HG02678 (cell line): ENCODE results near the gene AFF3.
"Not testable (repeated sequence)": the region's sequence is repeated elsewhere in the genome, so short reads cannot be mapped to it uniquely, and the experiment has no call there.

Source experiments
- ATAC-seq: cut with Tn5 transposase; IDR thresholded peaks from one replicate; pipeline ENCODE4 v1.9.1; 2021; ENCODE audit warnings: mild to moderate bottlenecking, moderate library complexity; ENCODE audit not compliant: unreplicated experiment

The AFF3 gene

DNA sequence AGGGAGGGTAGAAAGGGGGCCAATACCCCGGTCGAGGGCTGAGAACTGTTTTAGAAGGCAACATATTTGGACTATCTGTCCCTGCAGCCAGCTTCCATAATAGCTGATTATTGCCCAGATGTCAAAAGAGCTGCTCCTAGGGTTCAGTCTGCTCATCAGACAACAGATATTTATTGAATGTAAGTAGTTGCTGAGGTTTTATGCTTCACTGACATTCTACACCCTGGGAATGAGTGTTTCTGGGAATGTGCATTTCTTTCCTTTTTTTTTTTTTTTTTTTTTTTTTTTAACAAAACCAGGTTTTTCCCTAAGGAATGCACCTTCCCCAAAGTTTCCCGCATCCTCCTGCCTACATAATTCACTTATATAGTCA lies 33.8 kb downstream of the AFF3 start:
- ATAC-seq: not testable (repeated sequence)

DNA sequence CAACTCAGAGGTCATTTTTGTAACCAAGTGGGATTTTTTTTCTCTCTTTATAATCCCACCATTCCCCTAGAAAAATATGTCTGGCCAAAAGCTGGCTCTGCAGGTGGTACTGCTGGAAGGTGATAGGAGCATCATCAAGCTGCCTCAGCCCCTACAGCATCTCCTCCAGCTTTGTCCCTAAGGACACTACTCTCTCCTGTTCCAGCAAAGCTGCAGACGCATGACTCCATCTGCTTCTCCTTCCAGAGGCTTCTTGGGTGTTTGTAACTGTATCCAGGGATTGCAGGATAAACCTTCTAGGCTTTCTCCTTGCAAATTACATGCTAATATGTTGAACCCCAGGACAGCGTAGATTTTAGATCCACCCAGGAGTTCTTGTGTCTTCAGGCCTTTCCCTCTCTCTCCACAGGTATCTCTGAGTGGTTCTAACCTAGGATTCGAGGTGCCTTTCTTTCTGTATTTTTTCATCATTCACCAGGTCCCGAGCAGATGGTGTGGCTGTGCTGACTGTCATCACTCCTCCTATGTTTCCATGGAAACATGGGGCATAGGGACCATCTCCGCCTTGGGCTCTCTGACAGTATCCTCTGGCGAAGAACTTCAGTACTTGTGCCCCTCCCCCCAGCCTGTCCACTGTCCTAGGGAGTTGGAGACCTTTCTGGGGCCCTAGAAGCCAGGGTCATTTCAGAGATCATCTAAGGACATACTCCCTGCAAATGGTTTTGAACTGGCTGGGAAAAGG lies 34.3 kb downstream of the AFF3 start:
- no peak for ATAC-seq

DNA sequence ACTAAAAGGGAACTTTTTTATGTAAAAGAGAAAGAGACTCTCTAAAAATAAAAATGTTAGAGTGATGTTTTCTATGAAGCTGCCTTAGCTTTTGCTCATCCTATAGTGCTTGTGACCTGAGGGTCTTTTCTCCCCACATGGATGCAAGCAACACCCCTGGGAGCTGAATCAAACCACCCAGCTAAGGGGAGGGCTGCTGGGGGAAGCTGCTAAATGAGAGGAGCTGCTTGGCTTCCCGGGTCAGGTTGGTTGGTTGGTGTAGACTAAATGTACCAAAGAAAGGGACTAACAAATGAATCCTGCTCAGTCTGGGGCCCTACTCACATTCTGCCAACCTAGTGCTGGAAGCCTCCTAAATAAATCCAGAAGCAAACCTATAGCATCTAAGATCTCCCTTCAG lies 35.0 kb downstream of the AFF3 start:
- ATAC-seq: no peak

DNA sequence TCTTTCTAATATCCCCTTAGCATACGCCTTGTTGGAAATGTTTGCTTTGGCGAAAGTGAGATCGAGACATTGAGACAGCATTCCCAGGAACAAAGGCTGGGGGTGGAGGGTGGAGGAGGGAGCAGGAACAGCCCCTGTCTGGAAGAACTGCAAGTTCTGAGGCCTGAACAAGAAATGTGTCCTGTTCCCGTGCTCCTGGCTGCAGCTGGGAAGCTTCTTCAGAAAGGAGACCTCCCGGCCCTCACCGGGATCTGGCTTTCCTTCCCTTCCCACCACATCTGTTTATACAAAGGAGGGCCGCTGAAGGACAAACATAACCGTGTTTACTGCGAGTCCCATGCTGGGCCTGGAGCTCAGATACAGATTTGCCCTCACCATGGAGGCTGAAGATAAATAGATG lies 35.9 kb downstream of the AFF3 start:
- no peak for ATAC-seq

DNA sequence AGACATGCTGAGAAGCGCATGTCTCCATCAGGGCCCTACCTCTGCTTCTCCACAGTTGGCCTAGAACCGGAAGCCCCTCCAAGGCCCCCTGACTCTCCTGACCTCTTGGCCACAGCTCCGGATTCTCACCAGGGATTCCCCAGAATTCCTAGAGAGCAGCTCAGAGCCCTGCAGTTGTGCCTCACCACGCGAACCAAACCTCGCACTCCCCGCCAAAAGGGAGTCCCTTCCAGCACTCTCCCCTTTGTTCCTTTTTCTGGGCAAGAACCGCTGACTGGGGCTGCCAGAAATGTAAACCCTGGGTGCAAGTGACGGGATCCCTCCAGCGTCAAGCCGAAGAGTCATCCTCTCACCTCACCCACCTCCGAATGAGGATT lies 36.7 kb downstream of the AFF3 start:
- ATAC-seq: no peak

DNA sequence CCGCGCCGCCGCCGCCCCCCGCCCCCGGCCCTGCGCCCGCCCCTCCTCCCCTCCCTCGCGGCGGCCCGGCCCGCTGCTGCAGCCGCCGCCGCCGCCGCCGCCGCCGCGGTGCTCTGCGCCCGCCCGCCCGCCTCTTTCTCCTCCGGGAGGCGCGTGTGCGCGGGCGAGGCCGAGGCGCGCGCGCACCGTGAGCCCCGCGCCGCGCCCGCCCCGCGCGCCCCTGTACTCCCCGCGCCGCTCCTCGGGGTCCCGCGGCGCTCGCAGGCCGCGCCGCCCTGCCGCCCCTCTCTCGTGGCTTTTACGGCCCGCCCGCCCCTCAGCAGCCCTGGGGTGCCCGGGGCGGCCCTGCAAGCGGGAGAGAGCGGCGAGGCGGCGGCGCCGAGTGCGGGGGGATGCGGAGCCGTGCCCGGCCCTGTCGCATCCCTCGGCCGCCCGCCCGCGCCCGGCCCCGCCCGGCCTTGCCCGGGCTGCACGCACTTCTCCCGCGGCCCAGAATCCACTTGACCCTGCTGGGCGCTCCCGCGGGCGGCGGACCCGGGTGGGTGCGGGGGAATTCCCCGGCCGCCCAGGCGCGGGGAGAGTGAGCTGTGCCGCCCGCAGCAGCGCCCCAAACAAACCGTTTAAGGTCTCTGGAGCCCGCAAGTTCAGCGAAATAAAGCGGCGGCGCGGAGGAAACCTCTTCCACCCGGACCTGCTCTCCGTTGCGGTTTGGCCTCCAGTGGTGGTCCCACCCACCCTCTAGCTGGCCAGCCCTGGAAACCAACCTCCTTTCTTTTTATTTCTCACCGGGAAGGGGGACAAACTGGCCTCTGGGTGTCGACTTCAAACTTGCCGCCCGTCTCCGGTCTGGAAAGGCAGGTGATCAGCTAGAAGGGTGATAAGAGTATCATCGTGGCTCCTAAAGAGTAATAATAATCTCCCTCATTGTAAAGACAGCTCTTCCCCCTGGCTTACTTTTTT lies 37.4 kb downstream of the AFF3 start:
- ATAC-seq: no peak

DNA sequence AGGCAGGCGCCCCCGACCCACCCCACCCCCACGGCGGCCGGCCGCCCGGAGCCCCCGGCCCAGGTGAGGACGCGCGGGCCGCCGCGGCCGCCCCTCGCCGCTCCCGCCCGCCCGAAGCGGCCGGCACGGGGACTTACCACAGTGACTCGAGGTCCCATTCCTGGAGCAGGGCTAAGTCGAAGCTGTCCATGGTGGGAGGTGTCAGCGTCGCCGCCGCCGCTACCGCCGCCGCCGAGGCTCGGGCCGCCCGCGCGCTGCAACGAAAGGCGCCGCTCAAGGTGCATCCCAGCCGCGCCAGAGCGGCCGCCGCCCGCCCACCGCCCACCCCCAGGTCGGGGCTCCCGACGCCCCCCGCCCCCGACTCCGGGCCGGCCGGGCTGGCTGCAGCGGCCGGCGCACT lies 38.1 kb downstream of the AFF3 start:
- ATAC-seq: not testable (repeated sequence)

DNA sequence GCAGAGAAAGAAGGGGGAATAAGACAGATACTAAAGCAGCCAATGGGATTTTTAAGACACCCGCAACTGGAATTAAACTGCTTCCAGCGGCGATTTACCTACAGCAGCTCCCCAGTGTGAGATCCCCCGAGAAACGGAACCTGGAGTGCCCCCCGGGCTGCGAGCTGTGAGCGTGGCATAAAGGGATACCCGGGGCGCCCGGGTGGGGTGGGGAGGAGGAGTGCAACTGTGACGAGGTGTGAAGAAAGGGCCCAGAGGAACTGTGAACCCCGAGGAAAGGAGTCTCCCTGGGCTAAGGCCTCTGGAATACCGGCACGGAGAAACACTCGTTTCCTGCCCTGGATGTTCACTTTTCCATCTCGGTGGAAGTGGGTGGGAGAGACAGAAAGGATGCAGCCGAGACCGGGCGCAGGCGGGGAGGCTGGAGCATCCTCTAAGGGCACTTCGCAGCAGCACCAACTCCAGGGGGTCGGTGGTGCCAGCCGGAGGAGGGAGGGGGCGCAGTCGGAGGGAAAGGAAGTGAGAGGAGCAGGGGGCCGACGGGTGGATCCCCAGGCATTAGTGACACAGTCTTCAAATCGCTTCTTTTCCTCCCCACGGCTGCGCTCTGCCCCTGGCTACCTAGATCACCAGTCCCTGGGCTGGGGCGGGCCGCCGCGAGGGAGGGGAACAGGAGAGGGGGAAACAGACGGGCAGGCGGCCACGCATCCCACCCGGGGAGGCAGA lies 38.7 kb downstream of the AFF3 start:
- ATAC-seq: not testable (repeated sequence)

DNA sequence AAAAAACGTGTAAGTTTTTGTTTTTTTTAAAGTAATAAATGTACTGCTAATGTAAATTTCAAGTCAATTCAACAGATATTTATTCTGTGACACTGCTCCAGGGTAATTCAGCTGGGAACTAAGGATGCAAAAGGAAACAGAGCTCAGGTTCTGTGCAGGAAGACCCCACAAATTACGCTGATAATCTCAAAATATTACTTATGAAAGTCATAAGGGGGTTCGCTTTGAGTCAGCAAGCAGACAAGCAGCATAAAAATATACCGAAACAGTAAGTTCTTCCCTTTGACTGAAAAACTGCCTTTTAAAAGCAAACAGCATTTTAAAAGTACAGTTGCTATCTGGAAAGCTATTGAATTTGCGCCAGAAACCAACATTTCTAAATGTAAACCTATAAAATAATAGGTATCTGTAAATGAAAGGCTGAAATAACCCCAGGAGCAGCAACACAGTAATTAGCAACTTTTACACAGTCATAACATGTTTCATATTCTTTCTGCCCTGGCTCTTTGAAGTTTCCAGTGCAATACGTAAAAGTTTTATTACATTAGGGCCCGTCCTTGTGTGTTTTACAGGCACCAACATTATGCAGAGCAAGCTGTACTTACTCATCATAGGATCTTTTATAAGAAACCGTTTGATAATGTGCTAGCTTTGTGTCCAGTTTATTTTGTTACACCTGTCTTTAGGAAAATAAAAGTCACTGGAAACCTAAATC lies 39.8 kb downstream of the AFF3 start:
- ATAC-seq: not testable (repeated sequence)

DNA sequence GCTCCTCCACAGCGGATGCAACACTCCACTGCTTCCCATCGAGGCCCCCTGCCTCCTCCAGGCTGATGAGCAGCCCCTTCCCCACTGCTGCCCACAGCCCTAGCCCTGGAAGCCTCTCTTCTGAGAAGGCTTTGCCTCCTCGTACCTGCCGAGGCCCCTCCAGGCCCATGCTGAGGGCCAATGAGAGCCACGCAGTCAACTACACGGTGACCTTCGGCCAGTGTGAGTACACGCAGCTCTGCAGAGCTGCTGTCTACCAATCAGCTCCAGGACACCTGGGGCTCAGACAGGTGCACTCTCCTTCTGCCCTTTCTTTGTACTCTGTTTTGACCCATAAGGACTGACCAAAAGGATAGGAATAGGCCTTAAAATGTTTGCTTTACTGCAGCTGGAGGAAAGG lies 43.5 kb downstream of the AFF3 start:
- ATAC-seq: not testable (repeated sequence)

DNA sequence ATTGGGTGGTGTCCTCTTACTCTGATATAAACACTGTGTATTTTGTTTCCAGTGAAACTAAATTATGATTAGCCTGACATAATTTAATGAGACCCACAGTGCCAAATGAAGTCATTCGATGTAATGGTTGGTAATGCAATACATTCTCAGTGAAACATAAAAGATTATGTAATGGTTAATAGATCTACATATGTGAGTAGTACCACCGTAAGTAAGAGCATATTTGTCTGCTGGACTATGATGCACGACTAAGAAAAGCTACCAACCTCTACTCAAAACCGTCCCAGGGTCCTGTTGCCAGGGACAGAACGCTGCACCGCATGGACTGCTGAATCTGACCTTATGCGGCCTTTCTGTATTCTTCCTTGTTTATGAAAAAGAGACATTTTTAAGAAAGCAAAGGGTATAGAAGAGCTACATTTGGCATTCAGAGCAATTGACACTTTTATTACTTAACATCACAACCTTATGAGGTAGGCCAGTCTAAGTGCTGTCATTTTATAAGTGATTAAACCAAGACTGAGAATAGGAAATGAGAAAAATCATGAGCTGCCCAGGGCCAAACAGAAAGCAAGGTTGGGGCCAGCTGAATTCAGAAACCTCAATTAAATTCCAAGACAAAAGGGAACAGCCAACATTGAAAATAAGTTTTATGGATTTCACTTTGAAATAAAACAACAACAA lies 44.6 kb downstream of the AFF3 start:
- ATAC-seq: not testable (repeated sequence)

DNA sequence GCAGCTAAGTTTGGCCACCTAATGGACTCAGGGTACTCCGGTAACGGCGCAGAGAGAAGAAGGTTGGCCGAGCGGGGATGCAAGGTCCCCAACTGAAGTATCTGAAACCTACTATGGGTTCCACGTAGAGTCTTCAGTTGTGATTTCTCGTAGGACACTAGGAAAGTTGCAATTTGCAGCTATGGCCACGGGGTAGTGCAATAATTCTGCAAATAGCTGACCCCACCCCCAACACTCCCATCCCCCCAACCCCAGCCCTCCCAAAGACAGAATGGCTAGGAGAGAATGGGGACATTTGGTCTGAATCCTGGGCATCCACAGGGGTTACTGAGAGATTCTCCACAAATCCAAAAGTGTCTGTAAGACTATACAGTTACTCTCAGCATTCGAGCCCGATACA lies 46.5 kb downstream of the AFF3 start:
- ATAC-seq: not testable (repeated sequence)

DNA sequence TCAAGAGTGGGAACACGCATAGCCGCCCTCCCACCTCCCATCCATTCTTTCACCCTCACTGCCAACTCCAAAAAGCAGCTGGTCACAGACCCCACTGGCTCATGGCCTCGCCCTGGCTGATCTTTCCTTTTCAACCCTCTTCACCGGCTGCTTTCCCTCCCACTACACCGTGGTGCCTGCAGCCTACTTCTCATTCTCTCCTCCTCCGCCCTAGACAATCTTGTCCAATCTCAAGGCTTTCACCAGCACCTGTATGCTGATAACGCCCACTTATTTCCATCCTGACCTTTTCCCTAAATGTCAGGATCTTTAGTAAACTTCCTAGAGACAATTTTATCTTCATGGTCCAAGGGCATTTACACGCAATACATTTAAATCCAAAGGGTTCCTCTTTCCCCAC lies 50.6 kb downstream of the AFF3 start:
- not testable (repeated sequence) for ATAC-seq

DNA sequence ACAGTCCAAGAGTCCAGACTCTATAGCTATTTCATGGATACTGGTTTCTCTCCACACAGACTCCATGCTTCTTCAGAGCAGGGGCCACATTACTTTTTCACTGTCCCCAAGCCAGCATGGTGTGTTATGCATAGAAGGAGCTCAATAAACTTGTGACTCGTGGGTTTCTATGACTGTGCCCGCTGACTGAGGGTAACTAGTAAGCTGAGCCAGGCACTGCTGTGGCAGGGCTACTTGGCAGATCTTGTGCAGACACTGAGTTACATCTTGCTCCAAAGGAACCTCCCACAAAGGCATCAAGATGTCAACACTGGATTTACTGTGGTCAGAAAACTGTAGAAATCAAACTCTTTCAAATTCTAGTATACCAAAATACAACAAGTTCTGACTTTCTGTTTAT lies 56.6 kb downstream of the AFF3 start:
- ATAC-seq: not testable (repeated sequence)

DNA sequence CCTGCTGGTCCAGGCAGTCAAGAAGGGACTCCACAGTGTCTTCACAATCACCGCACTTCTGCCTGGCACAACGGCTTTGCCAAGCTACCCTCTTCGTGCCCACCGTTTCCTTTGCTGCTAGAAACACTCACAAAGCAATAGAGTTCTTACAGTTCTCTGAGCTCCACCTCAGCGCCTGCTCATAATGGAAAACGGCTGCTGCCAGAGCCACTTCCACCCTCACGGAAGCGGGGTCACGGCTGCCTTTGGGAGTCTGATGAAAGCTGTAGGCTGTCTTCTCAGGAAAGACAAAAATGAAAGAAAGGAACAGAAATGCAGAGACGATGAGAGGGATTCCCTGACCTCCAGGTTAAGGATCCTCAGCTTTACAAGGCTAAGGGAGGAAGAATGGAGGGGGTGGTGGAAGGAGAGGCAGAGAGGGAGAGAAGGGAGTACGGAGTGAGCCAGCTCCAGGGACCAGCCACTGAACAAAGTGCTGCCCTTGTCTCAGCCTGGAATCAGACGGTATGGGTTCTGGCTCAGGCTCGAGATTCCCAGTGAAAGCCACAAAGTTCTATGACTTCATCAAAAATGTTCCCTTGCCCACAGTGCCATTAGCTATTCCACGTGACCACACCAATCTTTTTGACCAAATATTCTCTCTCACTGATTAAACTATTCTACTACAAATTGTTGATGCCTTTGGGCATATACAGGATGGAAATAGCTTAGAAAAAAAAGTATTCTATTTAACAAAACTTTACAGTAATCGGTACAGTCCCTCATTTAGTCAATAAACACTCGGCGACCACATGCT lies 58.8 kb downstream of the AFF3 start:
- not testable (repeated sequence) for ATAC-seq

DNA sequence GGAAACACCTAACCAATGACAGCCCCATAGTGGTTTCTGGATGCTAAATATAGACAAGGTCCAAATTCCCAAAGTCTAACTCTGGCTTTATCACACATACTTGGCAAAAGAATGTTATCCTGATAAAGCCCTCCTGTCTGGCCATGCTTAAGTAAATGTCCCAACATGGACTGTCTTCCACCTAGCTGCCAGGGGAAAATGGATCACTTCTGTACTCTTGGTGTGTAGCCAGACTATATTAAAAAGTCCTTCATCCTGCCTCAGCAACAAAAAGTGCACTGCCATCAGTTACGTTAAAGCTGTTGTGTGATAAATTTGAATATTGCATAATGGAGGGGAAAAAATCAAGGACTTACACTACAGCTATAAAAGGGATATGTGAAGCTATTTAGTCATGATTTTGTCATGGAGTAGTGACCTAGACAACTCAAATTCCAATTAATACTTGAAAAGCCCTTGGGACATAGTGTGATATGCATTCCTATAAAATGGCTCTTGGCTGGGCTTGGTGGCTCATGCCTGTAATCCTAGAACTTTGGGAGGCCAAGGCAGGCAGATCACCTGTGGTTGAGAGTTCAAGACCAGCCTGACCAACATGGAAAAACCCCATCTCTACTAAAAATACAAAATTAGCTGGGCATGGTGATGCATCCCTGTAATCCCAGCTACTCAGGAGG lies 60.0 kb downstream of the AFF3 start:
- ATAC-seq: not testable (repeated sequence)

DNA sequence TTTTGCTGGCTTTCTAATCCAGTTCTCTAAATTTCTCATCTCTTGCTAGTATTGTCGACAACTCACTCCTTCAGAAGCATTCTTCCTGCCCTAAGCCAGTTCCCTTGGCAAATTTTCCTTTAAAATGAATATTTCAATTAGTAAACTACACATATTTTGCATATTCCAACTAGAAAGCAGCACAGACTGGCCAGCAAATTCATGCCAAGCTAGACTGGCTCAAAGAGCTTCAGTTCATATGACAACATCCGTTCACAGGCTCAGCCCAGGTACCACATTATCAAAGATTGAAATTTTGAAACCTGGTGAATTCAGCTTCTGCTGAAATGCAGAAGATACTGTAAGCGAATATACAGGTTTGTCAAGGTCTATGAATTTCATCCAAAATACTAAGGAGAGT lies 64.5 kb downstream of the AFF3 start:
- no peak for ATAC-seq

DNA sequence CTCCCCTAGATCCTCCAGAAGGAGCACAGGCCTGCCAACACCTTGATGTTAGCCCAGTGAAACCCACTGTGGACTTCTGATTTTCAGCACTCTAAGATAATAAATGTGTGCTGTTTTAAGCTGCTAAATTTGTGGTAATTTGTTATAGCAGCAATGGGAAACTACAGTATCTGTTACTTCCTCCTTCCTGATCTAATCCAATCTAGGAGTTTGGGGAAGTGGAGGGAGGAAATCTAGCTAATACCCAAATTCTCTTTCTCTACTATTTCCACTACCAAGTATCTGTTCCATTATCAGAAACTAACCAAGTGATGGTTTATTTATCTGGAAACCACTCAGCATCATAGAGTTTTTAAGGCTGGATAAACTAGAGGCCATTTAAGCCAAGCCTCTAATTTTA lies 64.9 kb downstream of the AFF3 start:
- no peak for ATAC-seq

DNA sequence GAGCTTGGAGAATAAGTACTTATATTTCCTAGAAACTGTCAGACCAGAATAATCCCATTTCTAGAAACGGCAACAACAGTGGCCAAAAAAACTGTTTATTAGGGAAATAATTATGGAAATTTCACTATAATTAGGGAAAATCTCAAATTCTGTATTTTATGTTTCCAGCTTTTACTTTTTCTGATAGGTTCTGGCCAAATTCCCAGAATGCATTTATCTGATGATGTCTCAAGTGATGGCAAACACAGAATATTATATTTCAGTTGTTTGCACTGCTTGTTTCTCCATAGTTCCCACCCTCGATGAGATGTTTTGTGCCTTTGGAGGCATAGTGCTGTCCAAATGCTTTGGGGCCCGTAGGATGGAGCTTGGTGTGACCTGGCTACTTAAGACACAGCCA lies 66.9 kb downstream of the AFF3 start:
- no peak for ATAC-seq
